Epithelial cell of proximal tubule (primary cell): ENCODE measurements around the gene MLKL. TPM values are rescaled to one million over a fixed set of nuclear protein-coding genes. Genes with fewer than 3 reads are reported as not detected.
"Not testable (repeated sequence)": the region's sequence is repeated elsewhere in the genome, so short reads cannot be mapped to it uniquely, and the experiment has no call there.

Source experiments
- DNase-seq: peaks from one replicate; pipeline ENCODE4 v3.0.0-alpha.2; 2011; ENCODE audit warnings: low read depth
- H3K4me3 ChIP-seq: 2 replicates; pipeline ENCODE4 v1.5.1; 2011; ENCODE audit warnings: low read depth, mild to moderate bottlenecking, low read length
- total RNA-seq: library from RNA; depleted of rRNA; stranded (reverse); fragments of >200 nt; gene quantifications from 2 replicates; pipeline ENCODE4 v1.2.3, GENCODE V29; 2015
- TF ChIP-seq, protein P1 (sequence below): conservative IDR thresholded peaks from 2 replicates; pipeline ENCODE4 v1.5.1; 2012; ENCODE audit warnings: low read depth, mild to moderate bottlenecking, low read length

Gene MLKL
- total RNA-seq, 1 donor from 2014 or later: 16.9 TPM

DNA sequence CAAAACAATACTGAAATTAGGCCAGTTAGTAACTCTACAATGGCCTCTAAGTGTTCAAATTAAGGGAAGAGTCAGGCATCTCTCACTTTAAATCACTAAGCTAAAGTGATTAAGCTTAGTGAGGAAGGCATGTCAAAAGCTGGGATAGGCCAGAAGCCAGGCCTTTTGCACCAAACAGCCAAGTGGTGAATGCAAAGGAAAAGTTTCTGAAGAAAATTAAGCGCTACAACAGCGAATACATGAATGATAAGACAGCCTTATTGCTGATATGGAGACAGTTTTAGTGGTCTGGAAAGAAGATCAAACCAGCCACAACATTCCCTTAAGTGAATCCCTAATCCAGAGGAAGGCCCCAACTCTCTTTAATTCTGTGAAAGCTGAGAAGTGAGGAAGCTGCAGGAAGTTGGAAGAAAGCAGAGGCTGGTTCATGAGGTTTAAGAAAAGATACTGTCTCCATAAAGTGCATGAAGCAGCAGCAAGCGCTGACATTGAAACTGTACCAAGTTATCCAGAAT lies 46.1 kb downstream of the MLKL start:
- no peak for DNase-seq
- TF ChIP-seq, protein P1, sequence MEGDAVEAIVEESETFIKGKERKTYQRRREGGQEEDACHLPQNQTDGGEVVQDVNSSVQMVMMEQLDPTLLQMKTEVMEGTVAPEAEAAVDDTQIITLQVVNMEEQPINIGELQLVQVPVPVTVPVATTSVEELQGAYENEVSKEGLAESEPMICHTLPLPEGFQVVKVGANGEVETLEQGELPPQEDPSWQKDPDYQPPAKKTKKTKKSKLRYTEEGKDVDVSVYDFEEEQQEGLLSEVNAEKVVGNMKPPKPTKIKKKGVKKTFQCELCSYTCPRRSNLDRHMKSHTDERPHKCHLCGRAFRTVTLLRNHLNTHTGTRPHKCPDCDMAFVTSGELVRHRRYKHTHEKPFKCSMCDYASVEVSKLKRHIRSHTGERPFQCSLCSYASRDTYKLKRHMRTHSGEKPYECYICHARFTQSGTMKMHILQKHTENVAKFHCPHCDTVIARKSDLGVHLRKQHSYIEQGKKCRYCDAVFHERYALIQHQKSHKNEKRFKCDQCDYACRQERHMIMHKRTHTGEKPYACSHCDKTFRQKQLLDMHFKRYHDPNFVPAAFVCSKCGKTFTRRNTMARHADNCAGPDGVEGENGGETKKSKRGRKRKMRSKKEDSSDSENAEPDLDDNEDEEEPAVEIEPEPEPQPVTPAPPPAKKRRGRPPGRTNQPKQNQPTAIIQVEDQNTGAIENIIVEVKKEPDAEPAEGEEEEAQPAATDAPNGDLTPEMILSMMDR: no peak
- no peak overlapping the region for H3K4me3 ChIP-seq

DNA sequence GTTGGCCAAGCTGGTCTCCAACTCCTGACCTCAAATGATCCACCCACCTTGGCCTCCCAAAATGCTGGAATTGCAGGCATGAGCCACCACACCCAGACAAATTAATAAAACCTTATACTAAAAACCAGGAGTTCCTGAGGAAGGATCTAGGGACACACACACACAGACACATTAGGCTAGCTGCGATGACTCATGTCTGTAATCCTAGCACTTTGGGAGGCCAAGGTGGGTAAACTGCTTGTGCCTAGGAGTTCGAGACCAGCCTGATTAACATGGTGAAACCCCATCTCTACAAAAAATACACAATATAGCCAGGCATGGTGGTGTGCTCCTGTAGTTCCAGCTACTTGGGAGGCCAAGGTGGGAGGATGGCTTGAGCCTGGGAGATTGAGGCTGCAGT lies 47.8 kb downstream of the MLKL start:
- not testable (repeated sequence) for DNase-seq, H3K4me3 ChIP-seq

DNA sequence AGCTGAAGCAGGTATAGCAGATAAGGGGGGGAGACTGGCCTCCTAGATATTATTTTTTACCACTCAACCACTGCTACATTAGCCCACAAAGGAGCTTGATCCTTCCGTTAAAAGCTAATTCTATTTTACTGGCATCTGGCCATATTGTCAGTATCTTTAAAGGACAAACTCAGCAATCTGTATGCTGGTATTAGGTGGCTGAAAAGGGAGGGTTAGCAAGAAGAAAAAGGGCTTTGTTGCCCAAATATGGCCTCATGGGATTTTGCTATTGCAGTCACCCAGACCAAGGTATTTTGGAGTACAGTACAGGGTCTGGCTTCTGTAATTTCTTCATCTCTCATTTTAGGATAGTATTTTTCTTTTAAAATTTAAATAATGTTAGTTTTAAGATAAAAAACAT lies 48.4 kb downstream of the MLKL start:
- TF ChIP-seq, protein P1: no peak

DNA sequence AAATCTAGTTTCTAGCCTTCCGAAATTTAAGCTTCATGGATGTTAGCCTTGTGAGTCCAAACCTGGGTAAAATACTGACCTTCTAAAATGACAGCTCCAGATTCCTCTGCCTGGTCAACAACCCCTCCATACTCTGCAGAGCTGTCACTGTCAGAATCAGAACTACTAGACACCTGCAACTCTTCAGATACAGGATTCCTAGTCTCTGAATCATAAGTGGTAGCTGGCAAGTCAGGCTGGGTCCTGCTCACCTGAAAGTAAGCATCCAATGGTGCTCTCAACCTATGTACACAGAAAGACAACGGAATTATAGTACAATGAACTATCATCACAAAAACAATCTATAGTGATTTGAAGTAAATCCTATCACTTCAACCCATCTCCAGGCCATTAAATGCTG lies 48.8 kb downstream of the MLKL start:
- DNase-seq: no peak
- H3K4me3 ChIP-seq: no peak overlapping the region
- TF ChIP-seq, protein P1: no peak

More for the DNA sequence above, 48.4 kb downstream of the MLKL start:
- H3K4me3 ChIP-seq: no peak overlapping the region
- DNase-seq: no peak

DNA sequence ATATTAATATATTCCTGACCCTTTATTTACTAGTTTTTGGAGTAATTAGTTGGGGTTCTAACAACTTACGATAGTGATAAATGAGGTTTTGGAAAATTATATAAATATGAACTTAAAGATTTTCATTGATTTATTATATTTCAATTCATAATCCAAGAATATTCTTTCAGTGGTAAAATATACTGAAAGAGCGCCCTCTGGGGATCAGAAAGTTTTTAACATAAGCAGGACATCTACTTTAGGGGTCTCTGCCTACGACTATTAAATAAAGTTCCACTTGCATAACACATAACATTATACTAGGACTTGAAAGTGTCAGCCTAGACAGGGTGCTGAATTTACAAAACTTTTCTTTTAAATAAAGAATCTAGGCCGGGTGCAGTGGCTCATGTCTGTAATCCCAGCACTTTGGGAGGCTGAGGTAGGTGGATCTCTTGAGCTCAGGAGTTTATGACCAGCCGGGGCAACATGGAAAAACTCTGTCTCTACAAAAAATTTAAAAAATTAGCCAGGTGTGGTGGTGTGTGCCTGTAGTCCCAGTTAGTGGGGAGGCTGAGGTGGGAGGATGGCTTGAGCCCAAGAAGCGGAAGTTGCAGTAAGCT lies 49.6 kb downstream of the MLKL start:
- TF ChIP-seq, protein P1: peak; percentile 59
- no peak for DNase-seq
- H3K4me3 ChIP-seq: no peak overlapping the region

DNA sequence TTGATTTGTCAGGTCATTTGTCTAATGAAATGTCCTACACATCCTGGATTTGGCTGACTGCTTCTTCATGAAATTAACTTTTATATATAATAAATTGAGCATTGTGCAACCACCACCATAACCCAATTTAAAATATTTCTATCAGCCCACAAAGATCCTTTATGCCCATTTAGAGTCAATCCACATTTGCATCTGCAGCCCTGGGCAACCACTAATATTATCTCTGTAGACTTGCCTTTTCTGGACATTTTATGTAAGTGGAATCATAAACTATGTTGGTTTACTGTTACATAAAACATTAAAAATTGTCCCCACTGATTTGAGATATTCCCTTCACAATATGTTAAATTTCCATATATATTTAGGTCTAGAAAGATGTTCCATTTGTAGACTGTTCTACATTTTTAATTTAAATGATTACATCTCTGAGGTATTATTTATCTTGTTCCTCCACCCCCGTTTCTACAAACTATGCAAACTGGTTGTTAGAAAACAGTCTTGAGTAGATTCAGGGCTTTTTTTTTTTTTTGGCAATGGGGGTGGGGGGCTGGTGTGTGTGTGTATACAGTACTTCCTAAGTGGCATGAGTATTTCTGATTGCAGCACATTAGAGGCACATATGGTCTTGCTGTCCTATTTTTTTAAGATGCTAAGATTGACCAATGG lies 50.7 kb downstream of the MLKL start:
- H3K4me3 ChIP-seq: no peak overlapping the region
- no peak for DNase-seq
- TF ChIP-seq, protein P1: no peak

DNA sequence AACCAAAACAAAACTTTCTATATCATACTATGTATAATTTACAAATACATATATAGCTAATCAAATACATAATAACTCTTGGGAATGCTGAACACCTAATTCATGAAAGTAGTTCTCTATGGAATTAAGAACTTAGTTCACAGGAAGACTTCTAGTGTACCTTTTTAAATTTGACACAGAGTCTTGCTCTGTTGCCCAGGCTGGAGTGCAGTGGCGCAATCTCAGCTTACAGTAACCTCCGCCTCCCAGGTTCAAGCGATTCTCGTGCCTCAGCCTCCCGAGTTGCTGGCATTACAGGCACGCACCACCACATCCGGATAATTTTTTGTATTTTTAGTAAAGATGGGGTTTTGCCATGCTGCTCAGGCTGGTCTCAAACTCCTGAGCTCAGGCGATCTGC lies 58.7 kb downstream of the MLKL start:
- no peak for DNase-seq
- TF ChIP-seq, protein P1: no peak
- no peak overlapping the region for H3K4me3 ChIP-seq
